Tibial nerve (tissue), 3 donors: ENCODE results near the gene NDUFAF8.

ENCODE experiments used
- CTCF ChIP-seq, 5 experiments: fragments of 200-600 bp in 3 of 5; fragments of 450-650 bp in 2 of 5; sonication (generic) in 3 of 5; IDR thresholded peaks; one replicate each; pipeline ENCODE4 v1.5.1; 2016 to 2019; ENCODE audit warnings: antibody characterized with exemption in 5 of 5, mild to moderate bottlenecking in 3 of 5, moderate library complexity in 2 of 5
- POLR2A ChIP-seq, 2 donors: fragments of 450-650 bp; IDR thresholded peaks; one replicate each; pipeline ENCODE4 v1.6.1; 2017; ENCODE audit warnings: antibody characterized with exemption in 2 of 2, mild to moderate bottlenecking in 2 of 2, moderate library complexity in 2 of 2

GRCh38 chr17:81251094-81251708, 12.1 kb downstream of the NDUFAF8 start:
- TF ChIP-seq POLR2A (IDR thresholded peaks at IDR 0.05) (no peak), CTCF (IDR thresholded peaks at IDR 0.05) (no peak)
